Subcutaneous abdominal adipose tissue (tissue), 5 donors: Measurements from ENCODE around the gene ATOH8.

Experiments
- H3K27ac ChIP-seq: one replicate; pipeline ENCODE4 v1.7.0; 2013; ENCODE audit warnings: low read depth, mild to moderate bottlenecking, inconsistent platforms, low read length, moderate library complexity
- H3K27me3 ChIP-seq, 5 donors: one replicate each; pipeline ENCODE4 v1.7.0; 2013; ENCODE audit warnings: low read length in 5 of 5, inconsistent platforms in 1 of 5; ENCODE audit not compliant: control insufficient read depth in 5 of 5, insufficient read depth in 4 of 5
- H3K36me3 ChIP-seq, 5 donors: one replicate each; pipeline ENCODE4 v1.7.0; 2013; ENCODE audit warnings: low read length in 5 of 5; ENCODE audit not compliant: control insufficient read depth in 5 of 5, insufficient read depth in 5 of 5
- H3K4me1 ChIP-seq, 5 donors: one replicate each; pipeline ENCODE4 v1.7.0; 2013; ENCODE audit warnings: low read length in 5 of 5, mild to moderate bottlenecking in 3 of 5, moderate library complexity in 1 of 5; ENCODE audit not compliant: control insufficient read depth in 5 of 5, insufficient read depth in 5 of 5
- H3K4me3 ChIP-seq, 5 donors: one replicate each; pipeline ENCODE4 v1.7.0; 2013; ENCODE audit warnings: low read length in 5 of 5, low read depth in 1 of 5
- H3K9ac ChIP-seq, 5 donors: one replicate each; pipeline ENCODE4 v1.7.0; 2013; ENCODE audit warnings: low read length in 5 of 5, mild to moderate bottlenecking in 4 of 5, moderate library complexity in 3 of 5
- H3K9me3 ChIP-seq, 5 donors: one replicate each; pipeline ENCODE4 v1.7.0; 2013; ENCODE audit warnings: low read length in 5 of 5; ENCODE audit not compliant: control insufficient read depth in 5 of 5
- donor health status: healthy.
- donor health status: healthy.
- donor health status: healthy.
- donor health status: healthy.
- donor health status: healthy.

ATOH8 gene

GRCh38 chr2:85718009-85718391 is 35.8 kb upstream of the ATOH8 start:
- H3K9ac ChIP-seq = no peak overlapping the region
- H3K4me1 ChIP-seq = peaks cover 3 to 26% (median 20%) of the 10 kb centered on the region in 5 donors
- H3K9me3 ChIP-seq = no peaks in the 10 kb centered on the region
- H3K27me3 ChIP-seq = no peaks in the 10 kb centered on the region
- H3K36me3 ChIP-seq = no peaks in the 10 kb centered on the region
- H3K4me3 ChIP-seq = no peak overlapping the region
- H3K27ac ChIP-seq = no peak overlapping the region

DNA sequence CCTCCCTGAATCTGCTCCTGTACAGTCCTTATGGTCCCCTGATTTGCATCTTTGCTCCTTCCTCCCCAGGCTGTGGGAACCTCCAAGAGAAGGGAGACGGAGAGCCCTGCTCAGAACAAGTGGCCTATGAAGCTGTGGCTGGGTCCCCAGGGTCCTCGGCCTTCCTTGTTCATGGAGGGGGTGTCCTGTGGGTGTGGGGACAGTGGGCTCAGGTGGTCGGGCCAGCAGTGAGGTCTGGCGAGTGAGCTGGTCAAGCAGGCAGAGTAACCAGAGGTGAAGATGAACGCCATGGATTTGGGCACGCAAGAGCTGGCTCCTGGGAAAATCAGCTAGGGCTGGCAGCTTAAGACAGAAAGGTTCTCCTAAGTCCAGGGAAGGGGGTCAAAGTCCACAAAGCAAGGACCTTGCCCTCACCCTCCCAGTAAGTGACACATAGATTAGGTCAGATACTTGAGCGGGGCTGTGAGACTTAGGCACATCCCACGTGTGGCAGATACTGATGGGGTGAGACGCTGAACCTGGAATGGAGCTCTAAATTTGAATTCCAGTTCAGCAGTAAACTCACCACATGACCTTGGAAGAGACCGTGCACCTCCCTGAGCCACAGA is 34.8 kb upstream of the ATOH8 start:
- no peak overlapping the region for H3K27ac ChIP-seq

GRCh38 chr2:85719609-85720240 is 34.1 kb upstream of the ATOH8 start:
- Histone ChIP-seq H3K4me3 (no peak overlapping the region), H3K9ac (no peak overlapping the region), H3K27ac (no peak overlapping the region)

More for the DNA sequence above, 34.8 kb upstream of the ATOH8 start:
- H3K9ac ChIP-seq = no peak overlapping the region
- no peaks in the 10 kb centered on the region for H3K27me3 ChIP-seq
- H3K9me3 ChIP-seq = no peaks in the 10 kb centered on the region
- no peak overlapping the region for H3K4me3 ChIP-seq
- H3K4me1 ChIP-seq = peaks cover 0 to 25% (median 18%) of the 10 kb centered on the region in 5 donors
- no peaks in the 10 kb centered on the region for H3K36me3 ChIP-seq

GRCh38 chr2:85720533-85720932 is 33.3 kb upstream of the ATOH8 start:
- Histone ChIP-seq H3K36me3 (no peaks in the 10 kb centered on the region), H3K4me1 (peaks cover 2 to 39% (median 24%) of the 10 kb centered on the region in 5 donors), H3K27ac (no peak overlapping the region), H3K9me3 (no peaks in the 10 kb centered on the region), H3K9ac (no peak overlapping the region), H3K4me3 (no peak overlapping the region), H3K27me3 (no peaks in the 10 kb centered on the region)

More at GRCh38 chr2:85719609-85720240, 34.1 kb upstream of the ATOH8 start:
- no peaks in the 10 kb centered on the region for H3K9me3 ChIP-seq
- H3K4me1 ChIP-seq = peaks cover 2 to 31% (median 19%) of the 10 kb centered on the region in 5 donors
- H3K36me3 ChIP-seq = no peaks in the 10 kb centered on the region
- H3K27me3 ChIP-seq = no peaks in the 10 kb centered on the region

DNA sequence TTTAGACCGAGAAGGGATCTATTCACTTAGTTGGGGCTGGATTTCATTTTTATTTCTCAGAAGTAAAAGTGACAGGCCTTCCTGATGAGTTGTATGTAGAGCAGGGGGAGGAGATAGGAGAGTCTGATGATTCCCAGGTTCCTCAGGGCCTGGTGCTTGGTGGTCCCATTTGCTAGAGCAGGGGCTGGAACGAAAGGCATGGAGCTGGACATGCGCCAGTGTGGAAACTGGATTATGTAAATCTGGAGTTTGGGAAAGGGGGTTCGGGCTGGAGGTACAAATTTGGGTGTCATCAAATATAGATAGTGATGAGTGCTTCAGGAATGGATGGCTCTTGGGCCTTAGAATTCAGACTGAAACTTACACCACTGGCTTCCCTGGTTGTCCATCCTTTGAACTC is 32.1 kb upstream of the ATOH8 start:
- Histone ChIP-seq H3K27me3 (no peaks in the 10 kb centered on the region), H3K4me1 (peaks cover 2 to 40% (median 31%) of the 10 kb centered on the region in 5 donors), H3K27ac (no peak overlapping the region), H3K9me3 (no peaks in the 10 kb centered on the region), H3K9ac (no peak overlapping the region), H3K36me3 (no peaks in the 10 kb centered on the region), H3K4me3 (no peak overlapping the region)

DNA sequence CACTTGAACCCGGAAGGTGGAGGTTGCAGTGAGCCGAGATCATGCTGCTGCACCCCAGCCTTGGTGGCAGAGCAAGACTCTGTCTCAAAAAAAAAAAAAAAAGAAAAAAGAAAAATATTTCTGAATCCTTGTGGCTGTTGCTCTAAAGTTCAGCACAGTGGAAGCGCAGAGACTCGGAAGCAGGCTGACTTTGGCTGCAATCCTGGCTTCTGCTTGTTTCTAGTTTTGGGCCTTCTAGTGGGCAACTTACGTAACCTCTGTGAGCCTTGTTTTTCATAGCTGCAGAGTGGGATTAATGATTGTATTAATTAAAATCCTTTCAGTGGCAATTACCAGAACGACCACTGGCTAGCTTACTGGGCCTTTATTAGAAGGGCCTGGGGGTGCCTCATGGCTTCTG is 31.3 kb upstream of the ATOH8 start:
- no peaks in the 10 kb centered on the region for H3K9me3 ChIP-seq

DNA sequence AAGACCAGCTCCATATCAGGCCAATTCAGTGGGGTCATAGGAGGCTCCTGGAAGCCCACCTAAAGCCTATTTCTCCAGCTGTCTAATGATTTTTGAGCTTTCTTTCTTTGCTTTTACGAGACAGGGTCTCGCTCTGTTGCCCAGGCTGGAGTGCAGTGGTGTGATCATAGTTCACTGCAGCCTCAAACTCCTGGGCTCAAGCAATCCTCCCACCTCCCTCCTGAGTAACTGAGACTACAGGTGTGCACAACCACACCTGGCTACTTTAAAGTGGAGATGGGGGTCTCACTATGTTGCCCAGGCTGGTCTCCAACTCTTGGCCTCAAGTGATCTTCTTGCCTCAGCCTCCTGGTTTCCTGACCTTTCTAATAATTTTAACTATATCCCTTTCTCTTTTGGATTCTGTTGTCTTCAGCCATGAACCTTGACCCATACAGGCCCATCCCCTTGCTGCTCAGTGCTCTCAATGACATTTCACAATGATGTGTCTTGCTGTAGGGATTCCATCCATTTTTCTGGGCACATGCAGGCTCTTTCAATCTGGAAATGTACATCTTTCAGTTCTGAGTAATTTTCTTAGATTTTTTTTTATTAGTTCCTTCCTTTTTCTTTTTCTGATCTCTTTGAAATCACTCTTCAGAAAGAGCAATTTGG is 30.0 kb upstream of the ATOH8 start:
- Histone ChIP-seq H3K27ac (peak overlapping the region; percentile 41), H3K9me3 (no peaks in the 10 kb centered on the region), H3K36me3 (no peaks in the 10 kb centered on the region), H3K4me1 (peaks cover 2 to 52% (median 48%) of the 10 kb centered on the region in 5 donors), H3K4me3 (no peak overlapping the region), H3K9ac (no peak overlapping the region), H3K27me3 (no peaks in the 10 kb centered on the region)

More for the DNA sequence above, 31.3 kb upstream of the ATOH8 start:
- no peaks in the 10 kb centered on the region for H3K36me3 ChIP-seq
- no peak overlapping the region for H3K9ac ChIP-seq
- no peak overlapping the region for H3K27ac ChIP-seq
- no peak overlapping the region for H3K4me3 ChIP-seq
- no peaks in the 10 kb centered on the region for H3K27me3 ChIP-seq
- peaks cover 2 to 40% (median 36%) of the 10 kb centered on the region in 5 donors for H3K4me1 ChIP-seq

DNA sequence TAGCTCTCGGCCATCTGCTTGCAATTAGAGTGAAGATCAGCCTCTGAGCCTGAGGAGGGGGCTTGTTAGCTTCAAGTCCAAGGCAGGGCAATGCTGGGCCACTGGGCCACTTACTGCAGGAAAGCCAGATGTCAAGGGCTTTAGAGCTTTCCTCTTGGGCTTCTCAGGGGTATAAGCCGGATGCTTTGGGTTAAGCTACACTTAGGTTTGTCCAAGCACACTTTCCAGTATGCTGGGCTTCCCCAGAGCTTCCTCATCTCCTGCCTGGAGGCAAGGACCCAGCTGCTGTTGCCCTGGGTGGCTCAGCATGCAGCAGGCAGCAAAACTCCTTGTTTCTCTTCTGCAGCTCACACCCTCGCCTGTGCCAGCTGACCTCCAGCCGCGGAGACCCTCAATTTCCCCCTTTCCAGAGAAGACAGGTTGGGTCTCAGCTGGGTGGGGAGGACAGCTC is 29.0 kb upstream of the ATOH8 start:
- H3K9ac ChIP-seq = no peak overlapping the region
- H3K9me3 ChIP-seq = no peaks in the 10 kb centered on the region
- H3K36me3 ChIP-seq = no peaks in the 10 kb centered on the region
- H3K4me1 ChIP-seq = peaks cover 2 to 57% (median 53%) of the 10 kb centered on the region in 5 donors
- no peak overlapping the region for H3K27ac ChIP-seq
- no peaks in the 10 kb centered on the region for H3K27me3 ChIP-seq
- H3K4me3 ChIP-seq = no peak overlapping the region

DNA sequence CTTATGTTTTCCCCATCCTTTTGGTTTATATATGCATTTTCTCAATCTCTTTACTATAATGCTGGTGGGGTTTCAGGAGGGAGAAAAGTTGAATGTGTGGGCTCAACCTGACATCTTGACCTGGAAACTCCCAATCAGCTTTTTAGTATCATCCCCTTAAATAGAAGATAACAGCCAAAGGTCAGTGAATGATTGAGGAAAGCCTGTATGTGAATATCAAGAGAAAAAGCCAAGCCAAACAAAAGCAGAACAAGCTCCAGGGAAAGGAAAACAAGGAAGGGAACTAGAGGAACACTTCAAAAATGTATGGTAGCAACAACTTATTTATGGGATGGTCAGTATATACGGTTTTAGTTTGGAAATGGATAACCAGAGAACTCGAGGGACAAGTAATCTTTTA is 28.3 kb upstream of the ATOH8 start:
- Histone ChIP-seq H3K4me1 (peaks cover 2 to 58% (median 50%) of the 10 kb centered on the region in 5 donors), H3K27ac (no peak overlapping the region)

GRCh38 chr2:85727798-85728197 is 26.0 kb upstream of the ATOH8 start:
- no peaks in the 10 kb centered on the region for H3K27me3 ChIP-seq
- H3K4me3 ChIP-seq = no peak overlapping the region
- H3K27ac ChIP-seq = no peak overlapping the region
- H3K9me3 ChIP-seq = no peaks in the 10 kb centered on the region
- peaks cover 2 to 58% (median 47%) of the 10 kb centered on the region in 5 donors for H3K4me1 ChIP-seq
- no peak overlapping the region for H3K9ac ChIP-seq
- H3K36me3 ChIP-seq = no peaks in the 10 kb centered on the region

More for the DNA sequence above, 28.3 kb upstream of the ATOH8 start:
- Histone ChIP-seq H3K4me3 (no peak overlapping the region), H3K9me3 (no peaks in the 10 kb centered on the region), H3K27me3 (no peaks in the 10 kb centered on the region), H3K9ac (peak overlapping the region in 1 of 5 donors; percentile 12), H3K36me3 (no peaks in the 10 kb centered on the region)
